A549 (cell line): ENCODE data around the gene ATP6V0C.

Experiments used
- CTCF ChIP-seq: fragments of >200 bp; sonication (Bioruptor Twin); formaldehyde crosslinking; IDR thresholded peaks from 3 replicates; pipeline ENCODE4 v1.5.1; 2016
- MAFK ChIP-seq: fragments of 450-650 bp; IDR thresholded peaks from 2 replicates; pipeline ENCODE4 v1.6.1; 2014; ENCODE audit not compliant: partially characterized antibody

DNA sequence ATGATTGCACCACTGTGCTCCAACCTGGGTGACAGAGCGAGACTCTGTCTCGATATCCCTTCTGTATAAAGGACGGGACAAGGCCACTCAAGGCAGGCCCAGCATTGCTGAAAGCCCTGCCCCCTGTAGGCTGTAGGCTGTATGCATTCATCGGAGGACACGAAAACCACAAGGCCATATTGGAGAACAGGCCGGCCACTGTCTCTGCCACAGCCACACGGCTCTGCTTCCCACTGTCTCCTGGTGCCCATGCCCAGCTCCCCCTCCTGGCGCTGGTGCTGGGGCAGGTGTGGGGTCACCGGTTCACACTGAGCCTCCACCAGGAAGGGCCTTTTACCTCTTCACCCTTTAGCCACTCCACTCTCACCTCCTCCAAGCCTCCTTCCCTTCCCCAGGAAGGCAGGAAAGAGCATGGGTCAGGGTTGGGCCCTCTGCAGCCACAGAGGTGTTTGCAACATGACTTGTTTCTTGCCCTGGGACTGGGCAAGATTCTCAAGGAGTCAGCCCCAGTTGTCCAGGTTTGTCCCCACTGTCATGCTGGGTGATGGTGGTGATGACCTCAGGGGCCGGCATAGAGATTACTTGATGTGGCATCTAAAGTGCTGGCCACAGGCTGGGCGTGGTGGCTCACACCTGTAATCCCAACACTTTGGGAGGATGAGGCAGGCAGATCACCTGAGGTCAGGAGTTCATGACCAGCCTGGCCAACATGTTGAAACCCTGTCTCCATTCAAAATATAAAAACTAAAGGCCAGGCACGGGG lies 47.9 kb upstream of the ATP6V0C start:
- TF ChIP-seq MAFK (no peak), CTCF (no peak)
